HepG2 (cell line): ENCODE data around the gene SBNO2. TPM values are rescaled to one million over a fixed set of nuclear protein-coding genes. Genes with fewer than 3 reads are reported as not detected.
A peak's percentile ranks its signal among the peaks of the same experiment; 100 is the strongest.

Experiments used
- ATAC-seq: fragments of 200-7000 bp; cut with Tn5 transposase; 3 replicates; pipeline ENCODE4 v1.9.1; 2020; ENCODE audit warnings: mild to moderate bottlenecking, moderate library complexity
- Bru-seq: library from RNA; stranded (reverse); fragments of 400-500 nt; gene quantifications from one replicate; lab custom pipeline; 2021; lab: Mats Ljungman, UMichigan
- BruChase-seq, 2 experiments: library from RNA; stranded (reverse); fragments of 400-500 nt; gene quantifications; one replicate each; lab custom pipeline; 2021; lab: Mats Ljungman, UMichigan
- BruUV-seq: library from RNA; stranded (reverse); fragments of 400-500 nt; replicated peaks from 2 replicates; lab custom pipeline; 2021; lab: Mats Ljungman, UMichigan
- CTCF ChIA-PET: fragments of 300-600 bp; formaldehyde crosslinking; extraction: SDS; loops from one replicate; lab custom pipeline; 2021; ENCODE audit warnings: low total read pairs, inconsistent platforms, low intra/inter-chr PET ratio; lab: Yijun Ruan, JAX
- POLR2A ChIA-PET: fragments of 350-600 bp; sonication (Branson Sonifier 250); formaldehyde crosslinking; loops from one replicate; lab custom pipeline; 2020; ENCODE audit warnings: antibody characterized with exemption, inconsistent platforms; lab: Yijun Ruan, JAX
- DNase-seq: peaks from one replicate; pipeline ENCODE4 v3.0.0-alpha.2; 2015; ENCODE audit warnings: low spot score
- FAIRE-seq: peaks from 3 replicates; lab custom pipeline; 2011; peaks lifted over from hg19 to GRCh38; lab: Jason Lieb, UNC
- H2AFZ ChIP-seq: one replicate; pipeline ENCODE4 v1.6.1; 2011; ENCODE audit warnings: low read length, inconsistent platforms
- H3K27ac ChIP-seq: fragments of 300-600 bp; 3 replicates; pipeline ENCODE4 v1.8.0; 2011; ENCODE audit warnings: mixed run types, mild to moderate bottlenecking, mixed read lengths, low read length, inconsistent platforms; ENCODE audit not compliant: insufficient read depth; ENCODE audit errors: extremely low read length
- H3K27me3 ChIP-seq, 2 experiments: fragments of 200-600 bp in 1 of 2; 2 replicates in 1 of 2; 3 replicates in 1 of 2; pipeline versions ENCODE4 v1.6.0 to v1.8.0; 2011; ENCODE audit warnings: low read length in 2 of 2, mild to moderate bottlenecking in 2 of 2, moderate library complexity in 2 of 2, inconsistent platforms in 1 of 2; ENCODE audit not compliant: insufficient read depth in 2 of 2, control insufficient read depth in 1 of 2
- H3K36me3 ChIP-seq, 2 experiments: fragments of 200-600 bp in 1 of 2; replicated peaks in 1 of 2; 2 replicates in 1 of 2; 3 replicates in 1 of 2; pipeline versions ENCODE4 v1.5.1 to v1.8.0; 2011; ENCODE audit warnings: low read length in 2 of 2, inconsistent platforms in 1 of 2; ENCODE audit not compliant: insufficient read depth in 2 of 2, control insufficient read depth in 1 of 2
- H3K4me1 ChIP-seq: 2 replicates; pipeline ENCODE4 v1.5.1; 2012; ENCODE audit warnings: low read length, inconsistent platforms; ENCODE audit not compliant: insufficient read depth
- H3K4me2 ChIP-seq: 2 replicates; pipeline ENCODE4 v1.6.0; 2011; ENCODE audit warnings: low read depth, low read length, inconsistent platforms
- H3K4me3 ChIP-seq, 3 experiments: fragments of 200-600 bp in 1 of 3; sonication (generic), shearing (Covaris generic) in 1 of 3; replicated peaks in 1 of 3; 2 replicates each; pipeline ENCODE4 v1.5.1; 2011 to 2016; ENCODE audit warnings: low read length in 3 of 3, inconsistent platforms in 2 of 3, low read depth in 2 of 3, mild to moderate bottlenecking in 2 of 3, control low read depth in 1 of 3, mixed read lengths in 1 of 3; ENCODE audit not compliant: insufficient read depth in 1 of 3
- H3K79me2 ChIP-seq: one replicate; pipeline ENCODE4 v1.6.1; 2011; ENCODE audit warnings: low read length, inconsistent platforms; ENCODE audit not compliant: insufficient read depth
- H3K9ac ChIP-seq: 2 replicates; pipeline ENCODE4 v1.6.0; 2011; ENCODE audit warnings: mild to moderate bottlenecking, low read depth, low read length, inconsistent platforms; ENCODE audit not compliant: insufficient read depth
- H3K9me3 ChIP-seq: 2 replicates; pipeline ENCODE4 v1.5.1; 2012; ENCODE audit warnings: mild to moderate bottlenecking, low read length
- H4K20me1 ChIP-seq: 2 replicates; pipeline ENCODE4 v1.6.0; 2011; ENCODE audit warnings: inconsistent platforms, mild to moderate bottlenecking, low read length, moderate library complexity; ENCODE audit not compliant: insufficient read depth
- ELF1 ChIP-seq: sonication (generic); formaldehyde crosslinking; IDR thresholded peaks from 2 replicates; pipeline ENCODE4 v1.4.0; 2020; ENCODE audit warnings: missing genetic modification reagents
- ZNF891 ChIP-seq: sonication (generic); formaldehyde crosslinking; IDR thresholded peaks from 2 replicates; pipeline ENCODE4 v1.5.0; 2020; ENCODE audit warnings: mild to moderate bottlenecking, missing genetic modification reagents
- WGBS: methylation state at CpG from one replicate; pipeline ENCODE4 v1.1.6; 2017; ENCODE audit warnings: low lambda C conversion rate; 5-methylcytosine and 5-hydroxymethylcytosine counted together
- in situ Hi-C: cut with HindIII; loops from 2 replicates; pipeline ENCODE4 v1.10.0; 2017; ENCODE audit warnings: low pct_unique_long_range_greater_than_20kb; ENCODE audit not compliant: extremely low pct_ligation_motif_present
- intact Hi-C: fragments of 100-400 bp; cut with micrococcal nuclease; formaldehyde crosslinking; loops from one replicate; pipeline ENCODE4 v1.10.0; 2022; ENCODE audit not compliant: unreplicated experiment
- long read RNA-seq, 2 experiments: library from RNA in 1 of 2; library from polyadenylated mRNA in 1 of 2; stranded (forward) in 1 of 2; unstranded in 1 of 2; transcript quantifications; one replicate each; pipeline ENCODE4 v2.0.0, GENCODE V29; 2019 to 2022
- polyA minus RNA-seq, 3 experiments: library from RNA; depleted of rRNA, polyadenylated mRNA; stranded (reverse); fragments of >200 nt; gene quantifications; 2 replicates each; pipeline ENCODE4 v1.2.3, GENCODE V29; 2011; ENCODE audit warnings: low replicate concordance in 1 of 3
- polyA plus RNA-seq, 8 experiments: library from polyadenylated mRNA; depleted of rRNA in 3 of 8; stranded (reverse) in 7 of 8; unstranded in 1 of 8; fragments of >200 nt; fragmentation: Illumina TruSeq in 4 of 8; extraction: Trizol in 4 of 8; gene quantifications; 2 replicates each; pipeline versions ENCODE4 v1.2.1 to v1.2.3, GENCODE V29; 2011 to 2016; ENCODE audit warnings: low read depth in 4 of 8, missing spikeins in 1 of 8, mixed read lengths in 1 of 8; ENCODE audit not compliant: insufficient read depth in 1 of 8
- total RNA-seq, 5 experiments: library from RNA; depleted of rRNA; stranded (reverse); fragments of >200 nt; fragmentation: Illumina TruSeq; extraction: Trizol; gene quantifications; 2 replicates each; pipeline ENCODE4 v1.2.3, GENCODE V29; 2016; ENCODE audit warnings: low read depth in 1 of 5
- TF ChIP-seq, protein P1 (sequence below), 2 experiments: IDR thresholded peaks; 2 replicates each; pipeline ENCODE4 v1.6.1; 2011 to 2012; ENCODE audit warnings: low read length in 2 of 2, borderline replicate concordance in 1 of 2, low read depth in 1 of 2, mild to moderate bottlenecking in 1 of 2, moderate library complexity in 1 of 2
- TF ChIP-seq, protein P2 (sequence below): sonication (generic); formaldehyde crosslinking; IDR thresholded peaks from 2 replicates; pipeline ENCODE4 v1.4.0; 2020; ENCODE audit warnings: missing genetic modification reagents, borderline replicate concordance

The SBNO2 gene, protein sequence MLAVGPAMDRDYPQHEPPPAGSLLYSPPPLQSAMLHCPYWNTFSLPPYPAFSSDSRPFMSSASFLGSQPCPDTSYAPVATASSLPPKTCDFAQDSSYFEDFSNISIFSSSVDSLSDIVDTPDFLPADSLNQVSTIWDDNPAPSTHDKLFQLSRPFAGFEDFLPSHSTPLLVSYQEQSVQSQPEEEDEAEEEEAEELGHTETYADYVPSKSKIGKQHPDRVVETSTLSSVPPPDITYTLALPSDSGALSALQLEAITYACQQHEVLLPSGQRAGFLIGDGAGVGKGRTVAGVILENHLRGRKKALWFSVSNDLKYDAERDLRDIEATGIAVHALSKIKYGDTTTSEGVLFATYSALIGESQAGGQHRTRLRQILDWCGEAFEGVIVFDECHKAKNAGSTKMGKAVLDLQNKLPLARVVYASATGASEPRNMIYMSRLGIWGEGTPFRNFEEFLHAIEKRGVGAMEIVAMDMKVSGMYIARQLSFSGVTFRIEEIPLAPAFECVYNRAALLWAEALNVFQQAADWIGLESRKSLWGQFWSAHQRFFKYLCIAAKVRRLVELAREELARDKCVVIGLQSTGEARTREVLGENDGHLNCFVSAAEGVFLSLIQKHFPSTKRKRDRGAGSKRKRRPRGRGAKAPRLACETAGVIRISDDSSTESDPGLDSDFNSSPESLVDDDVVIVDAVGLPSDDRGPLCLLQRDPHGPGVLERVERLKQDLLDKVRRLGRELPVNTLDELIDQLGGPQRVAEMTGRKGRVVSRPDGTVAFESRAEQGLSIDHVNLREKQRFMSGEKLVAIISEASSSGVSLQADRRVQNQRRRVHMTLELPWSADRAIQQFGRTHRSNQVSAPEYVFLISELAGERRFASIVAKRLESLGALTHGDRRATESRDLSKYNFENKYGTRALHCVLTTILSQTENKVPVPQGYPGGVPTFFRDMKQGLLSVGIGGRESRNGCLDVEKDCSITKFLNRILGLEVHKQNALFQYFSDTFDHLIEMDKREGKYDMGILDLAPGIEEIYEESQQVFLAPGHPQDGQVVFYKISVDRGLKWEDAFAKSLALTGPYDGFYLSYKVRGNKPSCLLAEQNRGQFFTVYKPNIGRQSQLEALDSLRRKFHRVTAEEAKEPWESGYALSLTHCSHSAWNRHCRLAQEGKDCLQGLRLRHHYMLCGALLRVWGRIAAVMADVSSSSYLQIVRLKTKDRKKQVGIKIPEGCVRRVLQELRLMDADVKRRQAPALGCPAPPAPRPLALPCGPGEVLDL (N-terminal part only)
- total RNA-seq (2016; rRNA removed; fragmentation: Illumina TruSeq; extraction: Trizol) (5.8 and 10.4 TPM in 2 replicates), polyA plus RNA-seq (2011; rRNA removed) (8.6 and 10.8 TPM in 2 replicates), polyA minus RNA-seq (2011; rRNA and poly(A)+ RNA removed; ENCODE audit: low replicate concordance) (21.5 and 30.2 TPM in 2 replicates), Bru-seq, nascent RNA (percentile 45 among the genes with signal in this experiment), BruChase-seq, experiment 1, labeled RNA remaining after a 6-hour chase (percentile 64 among the genes with signal in this experiment), BruChase-seq, experiment 2, labeled RNA remaining after a 2-hour chase (percentile 51 among the genes with signal in this experiment)
- 3.3 and 3.8 TPM in 2 replicates for total RNA-seq (2016; cell fraction: cytosol; rRNA removed; fragmentation: Illumina TruSeq; extraction: Trizol; ENCODE audit: low read depth)
- 6.5 and 12.4 TPM in 2 replicates for total RNA-seq (2016; cell fraction: insoluble cytoplasmic fraction; rRNA removed; fragmentation: Illumina TruSeq; extraction: Trizol)
- total RNA-seq (2016; cell fraction: membrane; rRNA removed; fragmentation: Illumina TruSeq; extraction: Trizol): 7.7 and 8.1 TPM in 2 replicates
- 10.4 and 12.1 TPM in 2 replicates for total RNA-seq (2016; cell fraction: nucleus; rRNA removed; fragmentation: Illumina TruSeq; extraction: Trizol)
- polyA plus RNA-seq (2011; cell fraction: cytosol; rRNA removed): 4.1 and 8.0 TPM in 2 replicates
- polyA plus RNA-seq (2011; cell fraction: nucleus; rRNA removed): 53.6 and 82.3 TPM in 2 replicates
- polyA plus RNA-seq (2012): 10.8 and 11.3 TPM in 2 replicates
- polyA plus RNA-seq (2016; cell fraction: cytosol; fragmentation: Illumina TruSeq; extraction: Trizol; ENCODE audit: low read depth): 1.0 and 1.1 TPM in 2 replicates
- 6.7 and 7.7 TPM in 2 replicates for polyA plus RNA-seq (2016; cell fraction: insoluble cytoplasmic fraction; fragmentation: Illumina TruSeq; extraction: Trizol; ENCODE audit: low read depth)
- 2.8 and 3.4 TPM in 2 replicates for polyA plus RNA-seq (2016; cell fraction: membrane; fragmentation: Illumina TruSeq; extraction: Trizol; ENCODE audit: low read depth)
- polyA plus RNA-seq (2016; cell fraction: nucleus; fragmentation: Illumina TruSeq; extraction: Trizol; ENCODE audit: insufficient read depth, low read depth): 33.1 and 36.3 TPM in 2 replicates
- 9.8 and 12.0 TPM in 2 replicates for polyA minus RNA-seq (2011; cell fraction: cytosol; rRNA and poly(A)+ RNA removed)
- 13.0 and 13.4 TPM in 2 replicates for polyA minus RNA-seq (2011; cell fraction: nucleus; rRNA and poly(A)+ RNA removed)
- long read RNA-seq, experiment 1: 0 reads
- long read RNA-seq, experiment 2, full-length matches to known transcripts: 10 of 54 reads
- long read RNA-seq, experiment 2, partial matches to known transcripts: 25 of 54 reads
- long read RNA-seq, experiment 2, other reads (novel, unspliced or antisense): 19 of 54 reads

DNA sequence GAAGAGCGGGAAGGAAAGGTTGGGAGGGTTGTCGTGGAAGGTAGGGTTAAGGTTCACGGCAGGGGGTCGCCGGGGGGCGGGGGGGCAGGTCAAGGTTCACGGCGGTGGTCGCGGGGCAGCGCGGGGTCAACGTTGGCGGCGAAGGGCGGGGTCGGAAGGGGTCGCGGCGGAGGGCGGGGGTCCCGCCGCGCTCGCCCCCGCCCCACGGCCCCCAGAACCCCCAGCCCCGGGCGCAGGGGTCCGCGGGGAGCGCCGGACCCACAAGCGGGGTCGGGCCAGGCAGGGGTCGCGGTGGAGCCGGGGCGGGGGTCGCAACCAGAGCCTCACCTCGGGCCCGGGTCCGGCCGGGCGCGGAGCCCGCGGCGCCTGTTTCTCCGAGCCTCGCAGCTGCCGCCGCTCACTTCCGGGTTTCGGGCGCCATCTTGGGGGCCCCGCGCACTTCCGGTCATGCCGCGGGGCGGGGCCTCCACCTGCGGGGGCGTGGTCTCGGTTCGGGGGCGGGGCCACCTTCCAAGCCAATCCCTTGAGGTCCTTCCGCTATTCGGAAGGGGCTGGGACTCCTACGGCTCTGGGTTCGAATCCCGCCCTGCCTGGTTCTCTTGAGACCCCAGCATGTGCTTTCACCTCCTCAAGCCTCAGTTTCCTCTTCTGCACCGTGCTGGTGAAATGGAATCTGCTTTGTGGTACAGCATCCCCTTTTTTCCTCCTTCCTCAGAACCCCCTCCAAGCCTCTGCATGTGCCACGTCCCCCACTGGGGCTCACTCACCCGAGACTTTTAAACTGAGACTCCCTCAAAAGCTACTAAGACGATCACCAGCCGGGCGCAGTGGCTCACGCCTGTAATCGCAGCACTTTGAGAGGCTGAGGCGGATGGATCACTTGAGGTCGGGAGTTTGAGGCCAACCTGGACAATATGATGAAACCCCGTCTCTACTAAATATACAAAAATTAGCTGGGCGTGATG is at the start of gene SBNO2:
Gene SBNO2, minus strand, starts transcription at position 424 of the 965 bp plus-strand sequence. CDS start 19,992 bp downstream, outside the sequence.
- 46% methylated on average over 25 of the region's 84 CpGs for WGBS
- Histone ChIP-seq H3K27me3 (no peaks in the 10 kb centered on the region), H3K27ac (peak within 1 kb of the TSS; percentile 75), H3K4me3 (peak within 1 kb of the TSS; percentile 81 to 94 (median 89)), H3K4me2 (peak within 1 kb of the TSS; percentile 68), H3K9ac (peak within 1 kb of the TSS; percentile 83), H3K79me2 (peaks cover 40% of the 10 kb centered on the region), H4K20me1 (no peaks in the 10 kb centered on the region; the same call in 1 of the 2 replicates), H3K4me1 (peaks cover 57% of the 10 kb centered on the region), H3K36me3 (no peaks in the 10 kb centered on the region), H2AFZ (no peak within 1 kb of the TSS), H3K9me3 (no peaks in the 10 kb centered on the region)
- DNase-seq (peak; percentile 69), ATAC-seq (peak; percentile 31), FAIRE-seq (peak; percentile 44)
- ChIA-PET POLR2A (interaction anchor here (1.1 kb wide), 1 partner anchor 69 kb away, joined by 3 read pairs; no protein-coding TSS in a partner anchor), CTCF (no interaction called here)
- intact Hi-C loops: no loop called here
- in situ Hi-C loops: no loop called here
- no TSS peak for BruUV-seq
- TF ChIP-seq, protein P1, sequence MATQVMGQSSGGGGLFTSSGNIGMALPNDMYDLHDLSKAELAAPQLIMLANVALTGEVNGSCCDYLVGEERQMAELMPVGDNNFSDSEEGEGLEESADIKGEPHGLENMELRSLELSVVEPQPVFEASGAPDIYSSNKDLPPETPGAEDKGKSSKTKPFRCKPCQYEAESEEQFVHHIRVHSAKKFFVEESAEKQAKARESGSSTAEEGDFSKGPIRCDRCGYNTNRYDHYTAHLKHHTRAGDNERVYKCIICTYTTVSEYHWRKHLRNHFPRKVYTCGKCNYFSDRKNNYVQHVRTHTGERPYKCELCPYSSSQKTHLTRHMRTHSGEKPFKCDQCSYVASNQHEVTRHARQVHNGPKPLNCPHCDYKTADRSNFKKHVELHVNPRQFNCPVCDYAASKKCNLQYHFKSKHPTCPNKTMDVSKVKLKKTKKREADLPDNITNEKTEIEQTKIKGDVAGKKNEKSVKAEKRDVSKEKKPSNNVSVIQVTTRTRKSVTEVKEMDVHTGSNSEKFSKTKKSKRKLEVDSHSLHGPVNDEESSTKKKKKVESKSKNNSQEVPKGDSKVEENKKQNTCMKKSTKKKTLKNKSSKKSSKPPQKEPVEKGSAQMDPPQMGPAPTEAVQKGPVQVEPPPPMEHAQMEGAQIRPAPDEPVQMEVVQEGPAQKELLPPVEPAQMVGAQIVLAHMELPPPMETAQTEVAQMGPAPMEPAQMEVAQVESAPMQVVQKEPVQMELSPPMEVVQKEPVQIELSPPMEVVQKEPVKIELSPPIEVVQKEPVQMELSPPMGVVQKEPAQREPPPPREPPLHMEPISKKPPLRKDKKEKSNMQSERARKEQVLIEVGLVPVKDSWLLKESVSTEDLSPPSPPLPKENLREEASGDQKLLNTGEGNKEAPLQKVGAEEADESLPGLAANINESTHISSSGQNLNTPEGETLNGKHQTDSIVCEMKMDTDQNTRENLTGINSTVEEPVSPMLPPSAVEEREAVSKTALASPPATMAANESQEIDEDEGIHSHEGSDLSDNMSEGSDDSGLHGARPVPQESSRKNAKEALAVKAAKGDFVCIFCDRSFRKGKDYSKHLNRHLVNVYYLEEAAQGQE (IDR thresholded peaks at IDR 0.05; ENCODE audit: borderline replicate concordance in 1 of 2, low read depth in 1 of 2, low read length in 2 of 2): peak in 1 of 2 experiments; percentile 70; a peak in 1 of 4 replicates
- TF ChIP-seq ELF1: peak; percentile 95
- TF ChIP-seq ZNF891 (CRISPR knock-in tag): peak; percentile 78; the same call in 1 of the 2 replicates
- TF ChIP-seq, protein P2, sequence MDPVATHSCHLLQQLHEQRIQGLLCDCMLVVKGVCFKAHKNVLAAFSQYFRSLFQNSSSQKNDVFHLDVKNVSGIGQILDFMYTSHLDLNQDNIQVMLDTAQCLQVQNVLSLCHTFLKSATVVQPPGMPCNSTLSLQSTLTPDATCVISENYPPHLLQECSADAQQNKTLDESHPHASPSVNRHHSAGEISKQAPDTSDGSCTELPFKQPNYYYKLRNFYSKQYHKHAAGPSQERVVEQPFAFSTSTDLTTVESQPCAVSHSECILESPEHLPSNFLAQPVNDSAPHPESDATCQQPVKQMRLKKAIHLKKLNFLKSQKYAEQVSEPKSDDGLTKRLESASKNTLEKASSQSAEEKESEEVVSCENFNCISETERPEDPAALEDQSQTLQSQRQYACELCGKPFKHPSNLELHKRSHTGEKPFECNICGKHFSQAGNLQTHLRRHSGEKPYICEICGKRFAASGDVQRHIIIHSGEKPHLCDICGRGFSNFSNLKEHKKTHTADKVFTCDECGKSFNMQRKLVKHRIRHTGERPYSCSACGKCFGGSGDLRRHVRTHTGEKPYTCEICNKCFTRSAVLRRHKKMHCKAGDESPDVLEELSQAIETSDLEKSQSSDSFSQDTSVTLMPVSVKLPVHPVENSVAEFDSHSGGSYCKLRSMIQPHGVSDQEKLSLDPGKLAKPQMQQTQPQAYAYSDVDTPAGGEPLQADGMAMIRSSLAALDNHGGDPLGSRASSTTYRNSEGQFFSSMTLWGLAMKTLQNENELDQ (CRISPR knock-in tag): no peak
